RWPE2 (cell line): ENCODE data around the gene LMCD1.
"Not testable (repeated sequence)": the region's sequence is repeated elsewhere in the genome, so short reads cannot be mapped to it uniquely, and the experiment has no call there.

Experiments
- ATAC-seq: fragments of 200-7000 bp; cut with Tn5 transposase; 3 replicates; pipeline ENCODE4 v1.9.1; 2021; ENCODE audit warnings: low read depth
- DNase-seq: peaks from one replicate; pipeline ENCODE4 v3.0.0-alpha.2; 2020; ENCODE audit warnings: low spot score
- H3K27ac ChIP-seq: fragments of 450-650 bp; 2 replicates; pipeline ENCODE4 v1.5.1; 2017; ENCODE audit warnings: mild to moderate bottlenecking; ENCODE audit not compliant: poor library complexity, severe bottlenecking
- H3K27me3 ChIP-seq: fragments of 250-450 bp; sonication (Bioruptor Pico); 2 replicates; pipeline ENCODE4 v1.5.1; 2021; ENCODE audit warnings: mild to moderate bottlenecking, moderate library complexity; ENCODE audit not compliant: insufficient read depth, poor library complexity, severe bottlenecking
- H3K36me3 ChIP-seq: fragments of 250-450 bp; sonication (Bioruptor Pico); 2 replicates; pipeline ENCODE4 v1.5.1; 2020; ENCODE audit warnings: low read depth, mild to moderate bottlenecking, moderate library complexity
- H3K4me1 ChIP-seq: fragments of 250-450 bp; sonication (Bioruptor Pico); 2 replicates; pipeline ENCODE4 v1.5.1; 2021; ENCODE audit warnings: mild to moderate bottlenecking, moderate library complexity; ENCODE audit not compliant: insufficient read depth, poor library complexity, severe bottlenecking
- H3K4me3 ChIP-seq: fragments of 250-450 bp; sonication (Bioruptor Pico); 2 replicates; pipeline ENCODE4 v1.5.1; 2021; ENCODE audit warnings: mild to moderate bottlenecking, moderate library complexity; ENCODE audit not compliant: severe bottlenecking
- H3K9me3 ChIP-seq: fragments of 250-450 bp; sonication (Bioruptor Pico); 2 replicates; pipeline ENCODE4 v1.5.1; 2021; ENCODE audit warnings: mild to moderate bottlenecking, moderate library complexity; ENCODE audit not compliant: severe bottlenecking
- CTCF ChIP-seq: fragments of 450-650 bp; IDR thresholded peaks from one replicate; pipeline ENCODE4 v1.5.1; 2017; ENCODE audit warnings: mild to moderate bottlenecking, moderate library complexity; ENCODE audit not compliant: poor library complexity, severe bottlenecking

LMCD1 gene

GRCh38 chr3:8576436-8576835 lies 74.8 kb downstream of the LMCD1 start:
- Histone ChIP-seq H3K36me3 (no peaks in the 10 kb centered on the region), H3K27ac (no peak overlapping the region), H3K27me3 (no peaks in the 10 kb centered on the region), H3K9me3 (no peaks in the 10 kb centered on the region), H3K4me3 (no peak overlapping the region), H3K4me1 (no peaks in the 10 kb centered on the region)
- DNase-seq (no peak), ATAC-seq (no peak)
- no peak for TF ChIP-seq CTCF

GRCh38 chr3:8576841-8577571 lies 75.4 kb downstream of the LMCD1 start:
- TF ChIP-seq CTCF: no peak
- Histone ChIP-seq H3K4me3 (no peak overlapping the region), H3K9me3 (no peaks in the 10 kb centered on the region), H3K27me3 (no peaks in the 10 kb centered on the region), H3K36me3 (no peaks in the 10 kb centered on the region), H3K27ac (no peak overlapping the region), H3K4me1 (no peaks in the 10 kb centered on the region)
- ATAC-seq: no peak
- DNase-seq: no peak

GRCh38 chr3:8578282-8578681 lies 76.7 kb downstream of the LMCD1 start:
- Histone ChIP-seq H3K27me3 (no peaks in the 10 kb centered on the region), H3K4me3 (no peak overlapping the region), H3K9me3 (no peaks in the 10 kb centered on the region), H3K36me3 (no peaks in the 10 kb centered on the region), H3K4me1 (no peaks in the 10 kb centered on the region), H3K27ac (no peak overlapping the region)
- ATAC-seq (no peak), DNase-seq (no peak)
- no peak for TF ChIP-seq CTCF

- ATAC-seq: no peak
- no peak for DNase-seq
- Histone ChIP-seq H3K4me3 (no peak overlapping the region), H3K27me3 (no peaks in the 10 kb centered on the region), H3K9me3 (no peaks in the 10 kb centered on the region), H3K4me1 (no peaks in the 10 kb centered on the region), H3K27ac (no peak overlapping the region), H3K36me3 (no peaks in the 10 kb centered on the region)
- TF ChIP-seq CTCF: no peak
Observed at GRCh38 chr3:8579096-8579495, 77.5 kb downstream of the LMCD1 start.

GRCh38 chr3:8579943-8580342 lies 78.3 kb downstream of the LMCD1 start:
- no peaks in the 10 kb centered on the region for H3K9me3 ChIP-seq
- H3K36me3 ChIP-seq: no peaks in the 10 kb centered on the region
- no peak overlapping the region for H3K4me3 ChIP-seq
- no peak for TF ChIP-seq CTCF
- H3K27ac ChIP-seq: no peak overlapping the region
- no peaks in the 10 kb centered on the region for H3K4me1 ChIP-seq
- no peak for DNase-seq
- H3K27me3 ChIP-seq: no peaks in the 10 kb centered on the region
- ATAC-seq: no peak

- not testable (repeated sequence) for H3K36me3 ChIP-seq, ATAC-seq, H3K27ac ChIP-seq, H3K4me3 ChIP-seq, DNase-seq, H3K4me1 ChIP-seq, H3K9me3 ChIP-seq, H3K27me3 ChIP-seq
Observed at GRCh38 chr3:8580434-8580833, 78.8 kb downstream of the LMCD1 start.
